ENCODE data around the gene KRTAP1-1.

DNA sequence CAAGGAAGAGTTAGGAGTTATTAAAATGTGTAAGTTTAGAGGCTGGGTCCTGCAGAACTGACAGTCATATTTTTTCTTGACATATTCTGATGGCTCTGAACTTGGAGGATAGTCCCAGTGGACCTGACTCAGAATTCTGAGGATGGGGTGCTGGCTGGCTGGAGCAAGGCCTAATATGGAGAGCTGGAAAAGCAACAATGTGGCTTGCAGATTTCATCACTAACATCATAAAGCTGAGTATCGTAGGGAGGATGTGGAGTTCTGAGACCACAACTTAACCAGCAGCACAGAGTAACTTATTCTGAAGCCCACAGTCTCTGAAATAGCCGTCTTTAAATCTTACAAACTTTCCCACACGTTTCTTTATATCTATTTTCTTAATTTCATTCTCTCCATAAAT is 16.6 kb downstream of the KRTAP1-1 start:
- TF ChIP-seq CTCF (IDR thresholded peaks at IDR 0.05) (no peak), EZH2 (IDR thresholded peaks at IDR 0.05; ENCODE audit: borderline replicate concordance, insufficient read depth, low read depth, low read length, poor library complexity, severe bottlenecking) (no peak)

Data from B cell (primary cell).